ENCODE measurements around the gene PLCL1. TPM values are rescaled to one million over a fixed set of nuclear protein-coding genes. Genes with fewer than 3 reads are reported as not detected.

The PLCL1 gene
- total RNA-seq, 2 donors from 2014 or later, result 6.7 to 6.8 TPM

GRCh38 chr2:197889041-197889440 lies 84.6 kb downstream of the PLCL1 start:
- no peak for TF ChIP-seq POLR2AphosphoS5 (IDR thresholded peaks at IDR 0.05)
- no peak for TF ChIP-seq POLR2A (IDR thresholded peaks at IDR 0.05)
- TF ChIP-seq CTCF (IDR thresholded peaks at IDR 0.05), result no peak
- no peaks in the 10 kb centered on the region for H3K27me3 ChIP-seq (replicated peaks; ENCODE audit: insufficient read depth)
- no peak overlapping the region for H3K4me3 ChIP-seq
- no peaks in the 10 kb centered on the region for H3K4me1 ChIP-seq (replicated peaks)
- 40% methylated on average over 2 of the region's 2 CpGs for WGBS
- DNase-seq (ENCODE audit: low spot score), result no peak
- intact Hi-C loops (cut with DNase I), result no loop called here
- H3K9me3 ChIP-seq, result no peaks in the 10 kb centered on the region
- no peak overlapping the region for H3K27ac ChIP-seq
- no peaks in the 10 kb centered on the region for H3K36me3 ChIP-seq

- Histone ChIP-seq H3K9me3 (no peaks in the 10 kb centered on the region), H3K4me3 (no peak overlapping the region), H3K36me3 (no peaks in the 10 kb centered on the region), H3K4me1 (replicated peaks) (no peaks in the 10 kb centered on the region), H3K27ac (no peak overlapping the region), H3K27me3 (replicated peaks; ENCODE audit: insufficient read depth) (no peaks in the 10 kb centered on the region)
- no peak for DNase-seq (ENCODE audit: low spot score)
- TF ChIP-seq CTCF (IDR thresholded peaks at IDR 0.05) (no peak), POLR2A (IDR thresholded peaks at IDR 0.05) (no peak), POLR2AphosphoS5 (IDR thresholded peaks at IDR 0.05) (no peak)
- WGBS, result 40% methylated on average over 1 of the region's 1 CpG
- intact Hi-C loops (cut with DNase I), result no loop called here
Measured at GRCh38 chr2:197890168-197890567, 85.8 kb downstream of the PLCL1 start.

- Histone ChIP-seq H3K27me3 (replicated peaks; ENCODE audit: insufficient read depth) (no peaks in the 10 kb centered on the region), H3K4me3 (no peak overlapping the region), H3K27ac (no peak overlapping the region), H3K4me1 (replicated peaks) (no peaks in the 10 kb centered on the region), H3K9me3 (no peaks in the 10 kb centered on the region), H3K36me3 (no peaks in the 10 kb centered on the region)
- TF ChIP-seq POLR2AphosphoS5 (IDR thresholded peaks at IDR 0.05) (no peak), CTCF (IDR thresholded peaks at IDR 0.05) (no peak), POLR2A (IDR thresholded peaks at IDR 0.05) (no peak)
- intact Hi-C loops (cut with DNase I), result no loop called here
- DNase-seq (ENCODE audit: low spot score), result no peak
- WGBS, result 48% methylated on average over 7 of the region's 7 CpGs
Measured at GRCh38 chr2:197891897-197892442, 87.6 kb downstream of the PLCL1 start.

- H3K9me3 ChIP-seq, result no peaks in the 10 kb centered on the region
- TF ChIP-seq POLR2AphosphoS5 (IDR thresholded peaks at IDR 0.05) (no peak), POLR2A (IDR thresholded peaks at IDR 0.05) (no peak)
- 75% methylated on average over 6 of the region's 6 CpGs for WGBS
- intact Hi-C loops (cut with DNase I), result no loop called here
- no peak overlapping the region for H3K27ac ChIP-seq
- H3K4me1 ChIP-seq (replicated peaks), result no peaks in the 10 kb centered on the region
- no peak for DNase-seq (ENCODE audit: low spot score)
- H3K27me3 ChIP-seq (replicated peaks; ENCODE audit: insufficient read depth), result no peaks in the 10 kb centered on the region
- no peaks in the 10 kb centered on the region for H3K36me3 ChIP-seq
- no peak overlapping the region for H3K4me3 ChIP-seq
Measured at GRCh38 chr2:197893403-197894177, 89.2 kb downstream of the PLCL1 start.

GRCh38 chr2:197894751-197895274 lies 90.4 kb downstream of the PLCL1 start:
- no peak overlapping the region for H3K4me3 ChIP-seq
- TF ChIP-seq POLR2AphosphoS5 (IDR thresholded peaks at IDR 0.05) (no peak), POLR2A (IDR thresholded peaks at IDR 0.05) (no peak), CTCF (IDR thresholded peaks at IDR 0.05) (no peak)
- no peaks in the 10 kb centered on the region for H3K27me3 ChIP-seq (replicated peaks; ENCODE audit: insufficient read depth)
- 25% methylated on average over 2 of the region's 2 CpGs for WGBS
- H3K36me3 ChIP-seq, result no peaks in the 10 kb centered on the region
- no peak for DNase-seq (ENCODE audit: low spot score)
- intact Hi-C loops (cut with DNase I), result no loop called here
- H3K27ac ChIP-seq, result no peak overlapping the region
- H3K4me1 ChIP-seq (replicated peaks), result no peaks in the 10 kb centered on the region
- no peaks in the 10 kb centered on the region for H3K9me3 ChIP-seq

All from prostate gland (tissue), 2 donors.